Motor neuron (in vitro differentiated cells): ENCODE data around the gene GTSF1L. TPM values are rescaled to one million over a fixed set of nuclear protein-coding genes. Genes with fewer than 3 reads are reported as not detected.

Experiments used
- ATAC-seq, 8 experiments: fragments of 200-7000 bp; cut with Tn5 transposase; replicated peaks in 6 of 8; 2 replicates each; pipeline ENCODE4 v1.8.0; 2021; ENCODE audit warnings: mild to moderate bottlenecking in 8 of 8, moderate library complexity in 8 of 8
- H3K27ac ChIP-seq, 2 donors: fragments of 250-450 bp; sonication (Bioruptor Pico); 2 replicates each; pipeline ENCODE4 v1.9.0; 2021; ENCODE audit warnings: antibody characterized with exemption in 2 of 2, mild to moderate bottlenecking in 2 of 2, moderate library complexity in 1 of 2
- H3K4me1 ChIP-seq, 2 donors: fragments of 250-450 bp; sonication (Bioruptor Pico); replicated peaks in 1 of 2; 2 replicates each; pipeline ENCODE4 v1.6.1; 2021; ENCODE audit warnings: antibody characterized with exemption in 2 of 2, mild to moderate bottlenecking in 2 of 2, moderate library complexity in 1 of 2
- H3K4me3 ChIP-seq, 5 donors: fragments of 250-450 bp; sonication (Bioruptor Pico); 2 replicates each; pipeline ENCODE4 v1.9.0; 2021; ENCODE audit warnings: antibody characterized with exemption in 5 of 5, mild to moderate bottlenecking in 5 of 5, moderate library complexity in 4 of 5
- WGBS, 10 experiments: fragments of 450-650 bp; shearing (Covaris generic); methylation state at CpG; one replicate each; pipeline ENCODE4 v1.0.0; 2022; 5-methylcytosine and 5-hydroxymethylcytosine counted together
- in situ Hi-C, 9 experiments: fragments of 400-800 bp; cut with MboI; loops; one replicate each; pipeline ENCODE4 v1.15.0; 2021; ENCODE audit warnings: low sequenced_read_pairs in 9 of 9, low pct_unique_long_range_greater_than_20kb in 2 of 9; ENCODE audit not compliant: unreplicated experiment in 9 of 9
- total RNA-seq, 8 experiments: library from RNA; unstranded; fragments of 300-600 nt; gene quantifications; 2 replicates each; pipeline versions ENCODE4 v1.2.3 to v1.2.4, GENCODE V29; 2022

The GTSF1L gene
- total RNA-seq, 8 experiments from 2014 or later, result 0.43 to 0.52 TPM; not detected in 6

DNA sequence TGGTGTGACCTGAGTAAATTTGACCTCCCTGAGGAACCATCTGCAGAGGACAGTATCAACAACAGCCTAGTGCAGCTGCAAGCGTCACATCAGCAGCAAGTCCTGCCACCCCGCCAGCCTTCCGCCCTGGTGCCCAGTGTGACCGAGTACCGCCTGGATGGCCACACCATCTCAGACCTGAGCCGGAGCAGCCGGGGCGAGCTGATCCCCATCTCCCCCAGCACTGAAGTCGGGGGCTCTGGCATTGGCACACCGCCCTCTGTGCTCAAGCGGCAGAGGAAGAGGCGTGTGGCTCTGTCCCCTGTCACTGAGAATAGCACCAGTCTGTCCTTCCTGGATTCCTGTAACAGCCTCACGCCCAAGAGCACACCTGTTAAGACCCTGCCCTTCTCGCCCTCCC lies 24.3 kb downstream of the GTSF1L start:
- WGBS, 10 experiments, result 90 to 100% (median 91%) methylated on average over 1 to 8 of the region's 14 CpGs; no CpG with 5 or more reads in 5 of the 10 experiments
- Histone ChIP-seq H3K27ac (no peak overlapping the region), H3K4me1 (no peaks in the 10 kb centered on the region), H3K4me3 (no peak overlapping the region)
- in situ Hi-C loops, result no loop called here
- ATAC-seq, result no peak

DNA sequence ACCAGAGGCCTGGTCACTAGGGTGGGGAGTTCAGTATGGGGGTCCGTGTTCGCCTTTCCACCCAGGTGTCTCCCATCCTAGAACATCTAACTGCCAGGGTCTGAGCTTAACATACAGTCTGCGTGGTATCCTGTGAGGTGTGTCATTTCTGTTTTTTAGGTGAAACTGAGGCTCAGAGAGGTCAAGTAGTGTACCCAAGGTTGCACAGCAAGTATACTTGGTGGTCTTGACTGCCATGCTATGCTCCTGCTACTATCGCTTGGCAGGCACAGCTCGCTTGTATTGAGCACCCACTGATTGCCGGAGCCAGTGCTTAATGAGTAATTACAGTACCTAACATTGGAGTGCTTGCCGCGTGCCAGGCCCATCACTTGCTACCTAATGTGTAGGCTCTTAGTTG lies 26.2 kb downstream of the GTSF1L start:
- no peak overlapping the region for H3K4me3 ChIP-seq
- in situ Hi-C loops, result no loop called here
- H3K27ac ChIP-seq, result no peak overlapping the region
- ATAC-seq, result no peak
- no peaks in the 10 kb centered on the region for H3K4me1 ChIP-seq
- WGBS, 10 experiments, result 83 to 100% (median 91%) methylated on average over 1 to 5 of the region's 8 CpGs; no CpG with 5 or more reads in 6 of the 10 experiments

DNA sequence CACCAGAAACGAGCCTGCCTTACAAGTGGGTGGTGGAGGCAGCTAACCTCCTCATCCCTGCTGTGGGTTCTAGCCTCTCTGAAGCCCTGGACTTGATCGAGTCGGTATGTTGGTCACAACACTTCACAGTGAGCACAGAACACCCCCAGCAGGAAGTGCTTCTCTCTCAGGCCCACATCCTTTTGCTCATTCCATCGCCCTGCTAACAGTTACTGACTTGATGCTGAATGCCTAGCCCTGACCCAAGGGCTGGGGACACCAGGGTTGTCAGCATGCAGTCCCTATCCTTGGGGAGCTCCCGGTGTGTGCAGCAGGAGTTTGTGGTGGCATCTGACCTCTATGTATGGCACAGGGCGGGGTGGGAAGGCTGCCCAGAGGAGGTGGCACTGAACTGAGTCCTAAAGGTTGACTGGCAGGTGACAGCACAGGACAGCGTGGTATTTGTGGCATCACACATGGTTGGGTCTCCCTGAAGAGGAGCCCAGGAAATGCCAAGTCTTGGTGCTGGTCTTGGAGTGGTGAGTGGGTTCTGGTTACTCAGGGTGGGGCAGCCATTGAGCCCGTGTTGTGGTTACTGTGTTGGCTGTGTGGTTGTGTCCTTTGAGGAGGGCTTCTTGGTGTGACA lies 26.7 kb downstream of the GTSF1L start:
- 60 to 100% (median 93%) methylated on average over 1 to 4 of the region's 8 CpGs; no CpG with 5 or more reads in 4 of the 10 experiments for WGBS, 10 experiments
- in situ Hi-C loops, result loop anchor here in 1 of 9 experiments (10.0 kb wide), 1 partner anchor 155 kb away; no protein-coding TSS in a partner anchor
- no peak overlapping the region for H3K4me3 ChIP-seq
- no peaks in the 10 kb centered on the region for H3K4me1 ChIP-seq
- ATAC-seq, result no peak
- H3K27ac ChIP-seq, result no peak overlapping the region

DNA sequence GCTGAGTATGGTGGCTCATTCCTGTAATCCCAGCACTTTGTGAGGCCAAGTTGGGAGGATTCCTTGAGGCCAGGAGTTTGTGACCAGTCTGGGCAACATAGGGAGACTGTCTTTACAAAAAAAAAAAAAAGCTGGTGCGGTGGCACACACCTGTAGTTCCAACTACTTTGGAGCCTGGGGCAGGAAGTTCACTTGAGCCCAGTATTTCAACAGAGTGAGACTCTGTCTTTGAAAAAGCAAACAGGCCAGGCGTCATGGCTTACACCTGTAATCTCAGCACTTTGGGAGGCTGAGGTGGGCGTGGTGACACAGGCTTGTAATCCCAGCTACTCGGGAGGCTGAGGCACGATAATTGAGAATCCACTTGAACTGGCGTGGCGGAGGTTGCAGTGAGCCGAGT lies 31.2 kb downstream of the GTSF1L start:
- Histone ChIP-seq H3K4me3 (no peak overlapping the region), H3K27ac (no peak overlapping the region), H3K4me1 (no peaks in the 10 kb centered on the region)
- in situ Hi-C loops, result loop anchor here in 1 of 9 experiments (10.0 kb wide), 1 partner anchor 151 kb away; no protein-coding TSS in a partner anchor
- 91 to 100% (median 99%) methylated on average over 3 to 8 of the region's 8 CpGs; no CpG with 5 or more reads in 5 of the 10 experiments for WGBS, 10 experiments
- ATAC-seq, result no peak

DNA sequence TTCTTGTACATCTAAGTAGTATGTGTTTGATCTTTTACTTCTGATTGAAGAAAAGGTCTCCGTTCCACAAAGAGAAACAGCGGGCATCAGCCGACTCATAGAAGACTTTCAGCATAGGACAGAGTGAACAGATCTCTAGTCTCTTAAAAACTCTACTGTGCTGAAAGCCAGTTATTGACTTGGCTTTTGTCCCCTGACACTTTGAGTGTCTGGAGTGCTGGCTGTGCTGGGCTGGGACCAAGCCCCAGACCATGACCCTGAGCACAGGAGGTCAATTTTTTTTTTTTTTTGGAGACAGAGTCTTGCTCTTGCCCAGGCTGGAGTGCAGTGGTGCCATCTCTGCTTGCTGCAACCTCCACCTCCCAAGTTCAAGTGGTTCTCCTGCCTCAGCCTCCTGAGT lies 32.0 kb downstream of the GTSF1L start:
- WGBS, 10 experiments, result 86 to 100% (median 98%) methylated on average over 1 to 3 of the region's 3 CpGs; no CpG with 5 or more reads in 2 of the 10 experiments
- Histone ChIP-seq H3K4me1 (no peaks in the 10 kb centered on the region), H3K27ac (no peak overlapping the region), H3K4me3 (no peak overlapping the region)
- no peak for ATAC-seq
- in situ Hi-C loops, result loop anchor here in 1 of 9 experiments (10.0 kb wide), 1 partner anchor 150 kb away; no protein-coding TSS in a partner anchor

DNA sequence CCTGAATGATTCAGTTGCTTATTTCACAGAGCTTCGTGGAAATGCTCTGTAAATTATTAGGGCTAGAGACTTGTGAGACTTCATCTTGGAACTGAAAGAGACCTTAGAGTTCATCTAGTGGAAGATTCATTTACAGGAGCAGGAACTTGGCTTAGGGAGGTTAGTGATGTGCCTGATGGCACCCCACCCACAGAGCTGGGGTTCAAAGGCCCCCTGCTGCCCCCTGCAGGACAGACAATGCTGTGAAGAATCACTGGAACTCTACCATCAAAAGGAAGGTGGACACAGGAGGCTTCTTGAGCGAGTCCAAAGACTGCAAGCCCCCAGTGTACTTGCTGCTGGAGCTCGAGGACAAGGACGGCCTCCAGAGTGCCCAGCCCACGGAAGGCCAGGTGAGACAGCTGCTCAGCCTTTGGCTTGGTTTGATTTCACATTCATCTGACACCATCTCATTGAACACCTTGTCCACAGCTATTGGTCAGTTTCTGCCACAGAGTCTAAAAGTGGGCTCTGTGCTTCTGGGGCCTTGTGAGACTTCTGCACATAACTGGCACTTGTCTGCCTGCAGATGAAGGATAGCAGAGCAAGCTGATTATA lies 34.8 kb downstream of the GTSF1L start:
- WGBS, 10 experiments, result 45 to 100% (median 80%) methylated on average over 1 to 4 of the region's 5 CpGs; no CpG with 5 or more reads in 5 of the 10 experiments
- H3K4me1 ChIP-seq, result no peaks in the 10 kb centered on the region
- no peak overlapping the region for H3K27ac ChIP-seq
- H3K4me3 ChIP-seq, result no peak overlapping the region
- ATAC-seq, result peak in 3 of 8 experiments; percentile 79 to 85 (median 80)
- in situ Hi-C loops, result loop anchor here in 1 of 9 experiments (10.0 kb wide), 1 partner anchor 147 kb away; no protein-coding TSS in a partner anchor

DNA sequence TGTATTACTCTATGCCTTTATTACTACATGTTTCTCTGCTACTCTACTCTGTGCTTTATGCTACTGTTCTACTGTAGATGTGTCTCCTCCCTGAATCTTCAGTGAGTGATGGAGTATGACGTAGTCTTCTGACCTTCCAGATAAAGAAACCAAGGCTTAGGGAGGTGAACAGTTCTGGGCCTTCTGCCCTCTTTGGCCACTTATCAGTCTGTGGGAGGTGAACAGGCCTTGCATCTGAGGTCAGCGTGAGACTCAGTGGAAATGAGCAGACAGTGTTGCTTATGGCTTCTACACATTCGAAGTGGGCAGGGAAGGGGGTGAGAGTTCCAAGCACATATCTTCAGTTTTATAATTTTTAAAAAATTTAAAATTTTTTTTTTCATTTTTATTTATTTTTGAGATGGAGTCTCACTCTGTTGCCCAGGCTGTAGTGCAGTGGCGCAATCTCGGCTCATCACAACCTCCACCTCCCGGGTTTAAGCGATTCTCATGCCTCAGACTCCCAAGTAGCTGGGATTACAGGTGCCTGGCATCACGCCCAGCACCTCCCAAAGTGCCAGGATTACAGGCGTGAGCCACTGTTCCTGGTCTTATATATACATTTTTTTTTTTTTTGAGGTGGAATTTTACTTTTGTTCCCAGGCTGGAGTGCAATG lies 35.7 kb downstream of the GTSF1L start:
- WGBS, 10 experiments, result 70 to 100% (median 96%) methylated on average over 2 to 8 of the region's 9 CpGs
- no peak for ATAC-seq
- in situ Hi-C loops, result loop anchor here in 1 of 9 experiments (10.0 kb wide), 1 partner anchor 146 kb away; no protein-coding TSS in a partner anchor

DNA sequence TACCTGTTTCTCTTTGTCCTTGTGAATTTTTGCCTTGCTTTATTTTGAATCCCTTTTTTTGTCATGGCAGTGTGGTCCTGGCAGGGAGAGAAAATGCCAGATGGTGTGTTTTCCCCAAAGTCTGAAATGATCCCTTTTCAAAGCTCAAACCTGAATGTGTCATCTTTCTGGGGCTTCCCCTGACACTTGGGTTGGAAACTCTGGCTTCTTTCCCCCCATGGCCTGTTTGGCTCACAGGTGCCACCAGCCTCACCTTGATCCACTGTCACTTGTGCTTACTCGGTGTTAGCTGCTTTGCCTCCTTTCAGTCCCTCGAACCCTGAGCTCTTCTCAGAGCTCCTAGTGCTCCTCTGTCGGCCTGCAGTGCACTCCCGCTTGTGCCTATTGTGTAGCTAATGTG lies 37.6 kb downstream of the GTSF1L start:
- H3K4me3 ChIP-seq, result no peak overlapping the region
- in situ Hi-C loops, result no loop called here
- no peak overlapping the region for H3K27ac ChIP-seq
- 33 to 95% (median 56%) methylated on average over 1 to 4 of the region's 4 CpGs; no CpG with 5 or more reads in 5 of the 10 experiments for WGBS, 10 experiments
- no peak for ATAC-seq
- H3K4me1 ChIP-seq, result no peaks in the 10 kb centered on the region

More for the DNA sequence above, 35.7 kb downstream of the GTSF1L start:
- Histone ChIP-seq H3K4me3 (no peak overlapping the region), H3K27ac (no peak overlapping the region), H3K4me1 (no peaks in the 10 kb centered on the region)

DNA sequence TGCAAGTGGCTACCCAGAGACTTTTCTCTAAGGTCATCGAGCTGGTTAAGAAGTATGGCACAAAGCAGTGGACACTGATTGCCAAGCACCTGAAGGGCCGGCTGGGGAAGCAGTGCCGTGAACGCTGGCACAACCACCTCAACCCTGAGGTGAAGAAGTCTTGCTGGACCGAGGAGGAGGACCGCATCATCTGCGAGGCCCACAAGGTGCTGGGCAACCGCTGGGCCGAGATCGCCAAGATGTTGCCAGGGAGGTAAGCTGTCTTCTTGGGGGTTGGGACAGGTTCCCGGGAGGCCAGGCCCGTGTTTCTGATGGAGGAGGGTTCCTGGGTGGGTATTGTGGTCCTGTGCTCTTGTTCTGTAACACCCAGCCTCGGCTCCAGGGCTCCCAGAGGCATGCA lies 40.0 kb downstream of the GTSF1L start:
- in situ Hi-C loops, result no loop called here
- Histone ChIP-seq H3K4me1 (no peaks in the 10 kb centered on the region), H3K27ac (no peak overlapping the region), H3K4me3 (no peak overlapping the region)
- WGBS, 10 experiments, result 33 to 93% (median 60%) methylated on average over 1 to 3 of the region's 13 CpGs; no CpG with 5 or more reads in 7 of the 10 experiments
- no peak for ATAC-seq

DNA sequence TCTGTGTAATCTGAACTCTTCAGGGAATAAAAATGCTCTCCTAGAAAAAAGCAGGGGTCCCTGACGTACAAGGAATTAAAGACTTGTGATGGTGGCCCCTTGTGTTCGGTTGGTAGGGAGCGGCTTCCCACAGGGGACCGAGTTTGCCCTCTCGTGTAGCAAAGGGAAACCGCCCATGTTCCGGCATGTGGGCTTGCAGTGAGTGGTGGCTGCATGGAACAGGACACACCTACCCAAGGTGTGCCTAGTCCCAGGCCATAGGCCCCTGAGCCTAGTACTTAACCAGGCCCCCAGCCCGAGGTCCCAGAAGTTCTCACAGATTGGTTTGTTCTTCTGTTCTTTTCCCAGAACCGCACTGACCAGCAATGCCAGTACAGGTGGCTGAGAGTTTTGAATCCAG lies 44.4 kb downstream of the GTSF1L start:
- in situ Hi-C loops, result no loop called here
- Histone ChIP-seq H3K4me1 (no peaks in the 10 kb centered on the region), H3K27ac (no peak overlapping the region), H3K4me3 (no peak overlapping the region)
- ATAC-seq, result no peak
- 96 to 100% (median 100%) methylated on average over 1 to 5 of the region's 9 CpGs; no CpG with 5 or more reads in 4 of the 10 experiments for WGBS, 10 experiments

DNA sequence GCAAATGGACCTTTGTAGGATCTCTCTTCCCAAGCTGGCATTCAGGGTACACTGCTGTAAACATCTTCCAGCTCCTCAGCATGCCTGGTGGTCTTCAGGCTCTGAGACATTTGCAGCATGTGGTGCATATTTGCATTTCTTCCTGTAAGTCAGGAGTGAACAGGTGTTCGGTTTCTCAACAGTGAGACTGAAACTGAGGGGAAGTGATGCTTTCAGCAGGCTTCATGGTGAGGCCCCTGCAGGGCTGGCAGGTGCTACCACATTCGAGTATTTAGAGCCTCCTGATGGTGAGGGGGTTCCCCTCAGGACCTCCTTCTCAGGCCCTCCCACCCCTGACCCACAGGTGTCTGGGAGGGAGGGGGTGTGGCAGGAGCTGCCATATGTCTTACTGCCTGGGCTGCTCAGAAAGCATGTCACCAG lies 44.8 kb downstream of the GTSF1L start:
- no peak for ATAC-seq
- WGBS, 10 experiments, result 93 to 100% methylated on average over 1 to 2 of the region's 2 CpGs; no CpG with 5 or more reads in 8 of the 10 experiments
- Histone ChIP-seq H3K4me3 (no peak overlapping the region), H3K27ac (no peak overlapping the region), H3K4me1 (no peaks in the 10 kb centered on the region)
- in situ Hi-C loops, result no loop called here

DNA sequence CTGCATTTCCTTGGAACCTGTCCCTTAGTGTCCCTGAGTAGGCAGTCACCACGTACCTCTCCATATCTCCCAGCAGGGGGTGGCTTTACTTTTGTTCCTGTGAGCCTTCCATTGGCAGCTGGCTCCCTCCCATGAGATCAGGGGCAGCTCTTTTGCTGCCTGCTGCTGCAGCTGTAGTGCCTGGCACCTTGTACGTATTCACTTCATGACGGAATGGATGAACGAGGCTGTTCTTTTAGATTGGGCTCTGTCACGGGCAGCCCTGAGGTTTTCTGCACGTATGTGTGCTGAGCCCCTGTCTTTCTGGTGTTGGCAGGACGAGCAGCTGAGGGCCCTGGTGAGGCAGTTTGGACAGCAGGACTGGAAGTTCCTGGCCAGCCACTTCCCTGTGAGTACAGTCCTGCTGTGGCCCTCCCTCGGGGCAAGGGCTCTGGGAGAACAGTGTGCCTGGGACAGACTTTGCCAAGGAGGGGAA lies 45.3 kb downstream of the GTSF1L start:
- Histone ChIP-seq H3K27ac (no peak overlapping the region), H3K4me1 (no peaks in the 10 kb centered on the region), H3K4me3 (no peak overlapping the region)
- ATAC-seq, result peak in 3 of 8 experiments; percentile 42 to 57 (median 45)
- 31 to 100% (median 83%) methylated on average over 1 to 4 of the region's 8 CpGs; no CpG with 5 or more reads in 3 of the 10 experiments for whole genome bisulfite sequencing, 10 experiments
- in situ Hi-C loops, result no loop called here

DNA sequence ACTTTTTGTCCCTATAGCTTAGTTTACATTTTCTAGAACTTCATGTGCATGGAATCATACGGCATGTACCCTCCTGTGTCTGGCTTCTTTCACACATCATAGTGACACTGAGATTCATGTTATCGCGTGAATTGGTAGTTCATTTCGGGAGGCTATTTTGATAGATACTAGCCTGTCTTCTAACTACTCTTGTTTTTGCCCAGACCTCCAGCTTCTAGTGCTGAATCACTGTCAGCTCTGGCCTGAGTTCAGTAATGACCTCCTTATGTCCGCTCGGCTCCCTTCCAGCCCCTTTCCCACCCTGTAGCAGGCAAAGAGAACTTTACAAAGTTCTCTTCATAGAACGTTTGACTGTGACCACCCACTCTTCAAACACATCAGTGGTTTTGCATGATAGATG lies 45.8 kb downstream of the GTSF1L start:
- H3K4me1 ChIP-seq, result no peaks in the 10 kb centered on the region
- in situ Hi-C loops, result no loop called here
- WGBS, 10 experiments, result 13 to 100% (median 70%) methylated on average over 1 to 6 of the region's 7 CpGs; no CpG with 5 or more reads in 1 of the 10 experiments
- H3K27ac ChIP-seq, result no peak overlapping the region
- ATAC-seq, result no peak
- no peak overlapping the region for H3K4me3 ChIP-seq
